Measurements from ENCODE around the gene NANS. TPM values are rescaled to one million over a fixed set of nuclear protein-coding genes. Genes with fewer than 3 reads are reported as not detected.
"Not testable (repeated sequence)": the region's sequence is repeated elsewhere in the genome, so short reads cannot be mapped to it uniquely, and the experiment has no call there.

NANS gene
- total RNA-seq, 1 donor from 2014 or later: 61.9 TPM

- ATAC-seq: peak; percentile 52 to 65
- Histone ChIP-seq H3K27ac (no peak overlapping the region), H3K9me3 (no peaks in the 10 kb centered on the region), H3K4me3 (no peak overlapping the region), H3K36me3 (peaks cover 99% of the 10 kb centered on the region), H3K4me1 (peaks cover 5% of the 10 kb centered on the region), H3K27me3 (ENCODE audit: low read depth) (no peaks in the 10 kb centered on the region)
- no peak for DNase-seq
- TF ChIP-seq CTCF (IDR thresholded peaks at IDR 0.05): no peak
- intact Hi-C loops (cut with DNase I): no loop called here
Measured at GRCh38 chr9:98010445-98010844, 46.1 kb upstream of the NANS start.

GRCh38 chr9:98011122-98011521, 45.4 kb upstream of the NANS start:
- TF ChIP-seq CTCF (IDR thresholded peaks at IDR 0.05): no peak
- intact Hi-C loops (cut with DNase I): no loop called here
- DNase-seq (no peak), ATAC-seq (no peak)
- peaks cover 99% of the 10 kb centered on the region for H3K36me3 ChIP-seq
- H3K9me3 ChIP-seq: no peaks in the 10 kb centered on the region
- H3K27me3 ChIP-seq (ENCODE audit: low read depth): no peaks in the 10 kb centered on the region
- H3K4me3 ChIP-seq: no peak overlapping the region
- H3K4me1 ChIP-seq: peaks cover 5% of the 10 kb centered on the region
- H3K27ac ChIP-seq: no peak overlapping the region

- H3K9me3 ChIP-seq: no peaks in the 10 kb centered on the region
- DNase-seq (no peak), ATAC-seq (no peak)
- no peak for TF ChIP-seq CTCF (IDR thresholded peaks at IDR 0.05)
- H3K27me3 ChIP-seq (ENCODE audit: low read depth): no peaks in the 10 kb centered on the region
- intact Hi-C loops (cut with DNase I): no loop called here
- H3K4me3 ChIP-seq: no peak overlapping the region
- H3K36me3 ChIP-seq: peaks cover 95% of the 10 kb centered on the region
- no peak overlapping the region for H3K27ac ChIP-seq
- H3K4me1 ChIP-seq: no peaks in the 10 kb centered on the region
Measured at GRCh38 chr9:98016137-98016680, 40.3 kb upstream of the NANS start.

GRCh38 chr9:98017306-98017705, 39.2 kb upstream of the NANS start:
- Histone ChIP-seq H3K27me3 (ENCODE audit: low read depth) (no peaks in the 10 kb centered on the region), H3K9me3 (no peaks in the 10 kb centered on the region), H3K4me1 (no peaks in the 10 kb centered on the region), H3K27ac (no peak overlapping the region), H3K4me3 (no peak overlapping the region), H3K36me3 (peaks cover 87% of the 10 kb centered on the region)
- TF ChIP-seq CTCF (IDR thresholded peaks at IDR 0.05): no peak
- ATAC-seq (no peak), DNase-seq (no peak)
- intact Hi-C loops (cut with DNase I): no loop called here

- Histone ChIP-seq H3K4me1 (no peaks in the 10 kb centered on the region), H3K9me3 (no peaks in the 10 kb centered on the region), H3K4me3 (no peak overlapping the region), H3K27me3 (ENCODE audit: low read depth) (no peaks in the 10 kb centered on the region), H3K36me3 (peaks cover 77% of the 10 kb centered on the region), H3K27ac (no peak overlapping the region)
- intact Hi-C loops (cut with DNase I): no loop called here
- TF ChIP-seq CTCF (IDR thresholded peaks at IDR 0.05): no peak
- no peak for DNase-seq
- no peak for ATAC-seq
Measured at GRCh38 chr9:98018347-98018746, 38.2 kb upstream of the NANS start.

GRCh38 chr9:98019098-98019497, 37.4 kb upstream of the NANS start:
- intact Hi-C loops (cut with DNase I): no loop called here
- H3K4me1 ChIP-seq: no peaks in the 10 kb centered on the region
- no peak for TF ChIP-seq CTCF (IDR thresholded peaks at IDR 0.05)
- no peaks in the 10 kb centered on the region for H3K27me3 ChIP-seq (ENCODE audit: low read depth)
- DNase-seq (no peak), ATAC-seq (no peak)
- no peak overlapping the region for H3K4me3 ChIP-seq
- H3K36me3 ChIP-seq: peaks cover 69% of the 10 kb centered on the region
- no peaks in the 10 kb centered on the region for H3K9me3 ChIP-seq
- no peak overlapping the region for H3K27ac ChIP-seq

GRCh38 chr9:98019869-98020268, 36.7 kb upstream of the NANS start:
- H3K36me3 ChIP-seq: peaks cover 62% of the 10 kb centered on the region
- intact Hi-C loops (cut with DNase I); H3K4me3 ChIP-seq; H3K9me3 ChIP-seq; ATAC-seq; H3K27ac ChIP-seq; H3K27me3 ChIP-seq (ENCODE audit: low read depth); H3K4me1 ChIP-seq; DNase-seq: not testable (repeated sequence)
